Kidney tubule cell (primary cell): Measurements from ENCODE around the gene NELL2.
A peak's percentile ranks its signal among the peaks of the same experiment; 100 is the strongest.
"Not testable (repeated sequence)": the region's sequence is repeated elsewhere in the genome, so short reads cannot be mapped to it uniquely, and the experiment has no call there.

Experiments used
- DNase-seq: peaks from one replicate; pipeline ENCODE4 v3.0.0-alpha.2; 2018; ENCODE audit warnings: low spot score

The NELL2 gene

GRCh38 chr12:44778863-44779262 is 97.3 kb downstream of the NELL2 start:
- no peak for DNase-seq

- DNase-seq: no peak
Observed at GRCh38 chr12:44777044-44777443, 99.1 kb downstream of the NELL2 start.

- no peak for DNase-seq
Observed at GRCh38 chr12:44775901-44776300, 100.2 kb downstream of the NELL2 start.

- peak; percentile 24 for DNase-seq
Observed at GRCh38 chr12:44774815-44775411, 101.2 kb downstream of the NELL2 start.

GRCh38 chr12:44771485-44772021 is 104.6 kb downstream of the NELL2 start:
- DNase-seq: no peak

GRCh38 chr12:44765796-44766195 is 110.3 kb downstream of the NELL2 start:
- DNase-seq: no peak

- DNase-seq: no peak
Observed at GRCh38 chr12:44763021-44763420, 113.1 kb downstream of the NELL2 start.

- DNase-seq: no peak
Observed at GRCh38 chr12:44759289-44759688, 116.8 kb downstream of the NELL2 start.

- DNase-seq: no peak
Observed at GRCh38 chr12:44750468-44750867, 125.6 kb downstream of the NELL2 start.

GRCh38 chr12:44749566-44749965 is 126.5 kb downstream of the NELL2 start:
- no peak for DNase-seq

- DNase-seq: no peak
Observed at GRCh38 chr12:44748950-44749468, 127.1 kb downstream of the NELL2 start.

GRCh38 chr12:44741292-44741980 is 134.7 kb downstream of the NELL2 start:
- DNase-seq: not testable (repeated sequence)

- DNase-seq: no peak
Observed at GRCh38 chr12:44738051-44738450, 138.1 kb downstream of the NELL2 start.

GRCh38 chr12:44728566-44728965 is 147.5 kb downstream of the NELL2 start:
- no peak for DNase-seq

GRCh38 chr12:44720265-44720664 is 155.8 kb downstream of the NELL2 start:
- DNase-seq: no peak

GRCh38 chr12:44717612-44718011 is 158.5 kb downstream of the NELL2 start:
- no peak for DNase-seq

- no peak for DNase-seq
Observed at GRCh38 chr12:44716711-44717110, 159.4 kb downstream of the NELL2 start.

- no peak for DNase-seq
Observed at GRCh38 chr12:44711736-44712135, 164.4 kb downstream of the NELL2 start.

- no peak for DNase-seq
Observed at GRCh38 chr12:44709166-44709565, 166.9 kb downstream of the NELL2 start.

GRCh38 chr12:44708218-44708617 is 167.9 kb downstream of the NELL2 start:
- DNase-seq: no peak

GRCh38 chr12:44703182-44703910 is 172.8 kb downstream of the NELL2 start:
- no peak for DNase-seq

- DNase-seq: no peak
Observed at GRCh38 chr12:44697511-44697910, 178.6 kb downstream of the NELL2 start.

GRCh38 chr12:44696542-44696941 is 179.6 kb downstream of the NELL2 start:
- peak; percentile 28 for DNase-seq
